Esophagus muscularis mucosa (tissue), 4 donors: ENCODE measurements around the gene PC. TPM values are rescaled to one million over a fixed set of nuclear protein-coding genes. Genes with fewer than 3 reads are reported as not detected.

Experiments
- DNase-seq: peaks from one replicate; pipeline ENCODE4 v3.0.0-alpha.2; 2017; ENCODE audit errors: extremely low spot score
- H3K27ac ChIP-seq, 4 donors: fragments of 200-600 bp; sonication (generic); replicated peaks in 1 of 4; 1 replicate in 3 of 4; 2 replicates in 1 of 4; pipeline ENCODE4 v1.5.1; 2016 to 2019; ENCODE audit warnings: mild to moderate bottlenecking in 1 of 4
- H3K27me3 ChIP-seq, 4 donors: fragments of 200-600 bp; sonication (generic); one replicate each; pipeline versions ENCODE4 v1.5.1 to v1.6.0; 2016 to 2019
- H3K36me3 ChIP-seq, 4 donors: fragments of 200-600 bp; sonication (generic); one replicate each; pipeline ENCODE4 v1.5.1; 2016 to 2019
- H3K4me1 ChIP-seq, 4 donors: fragments of 200-600 bp; sonication (generic); one replicate each; pipeline ENCODE4 v1.5.1; 2016 to 2019
- H3K4me3 ChIP-seq, 4 donors: fragments of 200-600 bp; sonication (generic); 1 replicate in 2 of 4; 2 replicates in 2 of 4; pipeline ENCODE4 v1.5.1; 2016 to 2019; ENCODE audit warnings: mild to moderate bottlenecking in 4 of 4, moderate library complexity in 1 of 4
- H3K9me3 ChIP-seq, 4 donors: fragments of 200-600 bp; sonication (generic); 1 replicate in 3 of 4; 2 replicates in 1 of 4; pipeline ENCODE4 v1.5.1; 2016 to 2019
- CTCF ChIP-seq, 3 experiments: fragments of 200-600 bp in 2 of 3; fragments of 450-650 bp in 1 of 3; sonication (generic) in 2 of 3; IDR thresholded peaks; one replicate each; pipeline ENCODE4 v1.5.1; 2017 to 2019; ENCODE audit warnings: antibody characterized with exemption in 3 of 3, mild to moderate bottlenecking in 2 of 3, moderate library complexity in 1 of 3
- EP300 ChIP-seq: sonication (generic); formaldehyde crosslinking; IDR thresholded peaks from one replicate; pipeline ENCODE4 v1.6.1; 2017; ENCODE audit warnings: antibody characterized with exemption
- POLR2A ChIP-seq: fragments of 450-650 bp; IDR thresholded peaks from one replicate; pipeline ENCODE4 v1.6.1; 2017; ENCODE audit warnings: antibody characterized with exemption, moderate library complexity, mild to moderate bottlenecking, low read depth
- POLR2AphosphoS5 ChIP-seq, 2 donors: sonication (generic); formaldehyde crosslinking; IDR thresholded peaks; one replicate each; pipeline ENCODE4 v1.6.1; 2017; ENCODE audit warnings: antibody characterized with exemption in 2 of 2
- WGBS: methylation state at CpG from one replicate; pipeline ENCODE4 v1.1.5; 2018; 5-methylcytosine and 5-hydroxymethylcytosine counted together
- intact Hi-C: fragments of 100-400 bp; cut with DNase I; formaldehyde crosslinking; loops from one replicate; pipeline ENCODE4 v1.15.1; 2023
- total RNA-seq, 4 donors: library from RNA; depleted of rRNA; stranded (reverse); fragments of >200 nt; gene quantifications; one replicate each; pipeline versions ENCODE4 v1.1.0 to v1.2.1, GENCODE V29; 2016

Gene PC
- total RNA-seq, 4 donors from 2014 or later: 2.1 to 5.5 (median 5.1) TPM

DNA sequence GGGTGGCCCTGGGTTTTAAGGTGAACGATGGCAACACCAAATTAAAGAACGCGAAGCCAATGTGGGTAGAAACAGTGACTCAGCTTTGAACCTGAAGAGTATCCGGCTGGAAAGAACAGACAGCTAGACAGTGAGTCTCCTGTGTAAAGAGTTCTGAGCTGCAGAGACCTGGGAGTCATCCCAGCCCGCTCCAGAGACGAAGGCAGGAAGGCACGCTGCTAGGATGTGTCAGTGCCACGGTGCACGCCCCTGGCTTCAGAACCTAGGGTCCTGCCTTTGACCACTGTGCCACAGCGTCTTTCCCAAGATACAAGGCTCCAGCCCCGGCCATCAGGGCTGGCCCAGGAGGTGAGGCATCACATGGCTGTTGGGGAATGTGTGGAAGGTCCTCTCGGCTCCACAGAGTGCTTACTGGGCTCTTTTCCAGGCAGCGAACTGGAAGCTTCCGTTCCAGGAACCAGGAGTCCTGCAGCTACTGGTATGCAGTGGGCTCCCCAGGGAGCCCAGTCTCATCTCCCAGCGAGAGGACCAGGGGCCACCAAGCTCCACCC, 71.4 kb downstream of the PC start:
- no peak for TF ChIP-seq POLR2A
- TF ChIP-seq POLR2AphosphoS5 (IDR thresholded peaks at IDR 0.05): no peak
- TF ChIP-seq EP300: no peak
- no peak for TF ChIP-seq CTCF (IDR thresholded peaks at IDR 0.05)
- Histone ChIP-seq H3K4me3 (no peak overlapping the region), H3K36me3 (no peaks in the 10 kb centered on the region), H3K27ac (no peak overlapping the region), H3K4me1 (peaks cover 0 to 21% (median 17%) of the 10 kb centered on the region in 4 donors), H3K27me3 (no peaks in the 10 kb centered on the region), H3K9me3 (no peaks in the 10 kb centered on the region)
- no peak for DNase-seq
- intact Hi-C loops: no loop called here
- 85% methylated on average over 9 of the region's 15 CpGs for WGBS

GRCh38 chr11:66885950-66886440, 72.2 kb downstream of the PC start:
- Histone ChIP-seq H3K4me1 (peaks cover 0 to 23% (median 17%) of the 10 kb centered on the region in 4 donors), H3K36me3 (no peaks in the 10 kb centered on the region), H3K4me3 (no peak overlapping the region), H3K9me3 (no peaks in the 10 kb centered on the region), H3K27ac (no peak overlapping the region), H3K27me3 (no peaks in the 10 kb centered on the region)
- intact Hi-C loops: no loop called here
- TF ChIP-seq EP300 (no peak), POLR2AphosphoS5 (IDR thresholded peaks at IDR 0.05) (no peak), POLR2A (no peak), CTCF (IDR thresholded peaks at IDR 0.05) (no peak)
- no peak for DNase-seq
- 79% methylated on average over 11 of the region's 11 CpGs for whole genome bisulfite sequencing

- H3K27me3 ChIP-seq: no peaks in the 10 kb centered on the region
- 90% methylated on average over 4 of the region's 4 CpGs for WGBS
- no peak for DNase-seq
- H3K4me3 ChIP-seq: no peak overlapping the region
- TF ChIP-seq EP300 (no peak), CTCF (IDR thresholded peaks at IDR 0.05) (no peak), POLR2A (no peak), POLR2AphosphoS5 (IDR thresholded peaks at IDR 0.05) (no peak)
- intact Hi-C loops: no loop called here
- no peak overlapping the region for H3K27ac ChIP-seq
- H3K9me3 ChIP-seq: no peaks in the 10 kb centered on the region
- peaks cover 0 to 28% (median 20%) of the 10 kb centered on the region in 4 donors for H3K4me1 ChIP-seq
- no peaks in the 10 kb centered on the region for H3K36me3 ChIP-seq
These were observed 72.7 kb downstream of the PC start for GRCh38 chr11:66885469-66885868.

DNA sequence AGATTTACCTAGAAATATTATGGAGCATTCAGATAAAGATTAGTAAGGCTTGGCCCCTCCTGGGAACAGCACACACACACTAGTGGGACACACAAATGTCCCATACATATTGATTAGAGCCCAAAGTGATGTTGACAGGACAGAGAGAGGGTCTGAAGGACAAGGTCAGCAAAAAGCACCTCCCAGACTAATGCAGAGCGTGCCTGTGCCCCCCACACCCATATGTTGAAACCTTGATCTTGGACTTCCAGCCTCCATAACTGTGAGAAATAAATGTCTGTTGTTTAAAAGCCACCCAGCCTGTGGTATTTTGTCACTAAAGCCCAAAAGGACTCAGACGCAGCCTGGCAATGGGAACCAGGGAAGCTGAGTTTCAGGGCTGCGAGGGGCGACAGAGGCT, 73.7 kb downstream of the PC start:
- no peaks in the 10 kb centered on the region for H3K36me3 ChIP-seq
- intact Hi-C loops: no loop called here
- no peak for DNase-seq
- H3K9me3 ChIP-seq: no peaks in the 10 kb centered on the region
- H3K27ac ChIP-seq: no peak overlapping the region
- WGBS: 96% methylated on average over 4 of the region's 4 CpGs
- H3K4me1 ChIP-seq: peaks cover 0 to 31% (median 21%) of the 10 kb centered on the region in 4 donors
- no peaks in the 10 kb centered on the region for H3K27me3 ChIP-seq
- no peak for TF ChIP-seq POLR2AphosphoS5 (IDR thresholded peaks at IDR 0.05)
- no peak for TF ChIP-seq POLR2A
- no peak for TF ChIP-seq EP300
- no peak for TF ChIP-seq CTCF (IDR thresholded peaks at IDR 0.05)
- H3K4me3 ChIP-seq: no peak overlapping the region
